NCI-H524 (cell line): ENCODE results near the gene TMEM204.
"Not testable (repeated sequence)": the region's sequence is repeated elsewhere in the genome, so short reads cannot be mapped to it uniquely, and the experiment has no call there.

Experiments
- DNase-seq, 2 experiments: peaks; one replicate each; lab custom pipeline; 2025; lab: John Stamatoyannopoulos, UW

Gene TMEM204

GRCh38 chr16:1595511-1595910 lies 62.0 kb downstream of the TMEM204 start:
- not testable (repeated sequence) for DNase-seq

DNA sequence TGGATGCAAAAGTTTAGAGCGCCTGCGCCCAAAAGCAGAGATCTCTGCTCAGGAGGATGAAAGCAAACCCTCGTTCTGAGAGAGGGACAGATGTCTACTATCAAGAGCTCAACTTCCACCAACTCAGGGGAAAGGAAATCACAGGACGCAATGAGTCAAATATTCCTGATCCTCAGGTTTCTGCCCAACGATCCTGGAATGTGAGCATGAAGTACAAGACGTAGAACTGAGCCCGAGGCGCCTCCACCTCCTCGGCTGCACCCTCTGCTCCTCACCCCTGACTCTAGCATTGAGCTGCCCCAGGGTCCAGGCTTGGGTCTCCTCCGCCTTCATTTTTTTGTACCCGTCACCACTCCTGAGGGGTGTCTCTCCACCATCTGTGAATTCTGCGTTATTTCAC lies 63.0 kb downstream of the TMEM204 start:
- DNase-seq, result no peak

- no peak for DNase-seq
These were observed 63.7 kb downstream of the TMEM204 start for GRCh38 chr16:1597154-1597553.

GRCh38 chr16:1601031-1601430 lies 67.6 kb downstream of the TMEM204 start:
- DNase-seq, result no peak

DNA sequence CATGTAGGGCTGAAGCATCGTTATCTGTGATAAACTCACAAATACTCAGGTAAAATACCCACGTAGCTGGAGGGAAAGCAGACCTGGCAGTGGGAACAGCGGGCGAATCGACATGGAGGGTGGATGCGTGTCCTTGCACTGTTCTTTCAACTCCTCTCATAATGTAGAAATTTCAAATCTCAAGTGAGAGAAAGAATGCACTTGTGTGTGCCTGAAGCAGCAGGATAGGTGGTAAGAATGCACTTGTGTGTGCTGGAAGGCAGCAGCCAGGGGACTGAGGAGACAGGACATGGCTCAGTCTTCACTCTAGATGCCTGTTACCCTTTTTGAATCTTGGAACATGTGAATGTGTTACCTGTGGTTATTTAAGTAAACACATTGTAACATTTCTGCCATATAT lies 68.0 kb downstream of the TMEM204 start:
- no peak for DNase-seq

DNA sequence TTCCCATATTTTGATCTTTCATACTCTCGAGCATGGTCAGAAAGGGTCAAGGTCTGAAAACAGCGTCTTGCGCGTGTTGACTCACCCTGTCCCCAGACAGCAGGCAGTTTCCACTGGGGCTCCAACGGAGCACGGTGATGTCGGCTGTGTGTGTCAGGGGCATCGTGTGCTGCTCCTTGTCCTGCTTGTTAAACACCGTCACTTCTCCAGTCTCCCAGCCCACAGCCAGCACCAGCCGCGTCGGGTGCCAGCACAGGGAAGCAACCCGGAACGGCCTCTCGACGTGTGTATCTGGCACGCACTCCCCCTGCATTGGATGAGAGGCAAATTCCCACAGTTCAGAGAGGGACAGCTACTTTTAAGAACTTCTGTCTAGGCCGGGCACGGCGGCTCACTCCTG lies 68.8 kb downstream of the TMEM204 start:
- DNase-seq, result no peak
